T-helper 17 cell (primary cell): ENCODE data around the gene RARS1. TPM values are rescaled to one million over a fixed set of nuclear protein-coding genes. Genes with fewer than 3 reads are reported as not detected.

Source experiments
- ATAC-seq: fragments of 150-1000 bp; cut with Tn5 transposase; 2 replicates; pipeline ENCODE4 v1.10.0; 2021; ENCODE audit warnings: mild to moderate bottlenecking, moderate library complexity
- DNase-seq, 3 donors: peaks; one replicate each; pipeline versions ENCODE4 v3.0.0 to v3.0.0-alpha.2; 2020 to 2021
- H3K9me3 ChIP-seq: one replicate; pipeline ENCODE4 v1.7.0; 2013; ENCODE audit warnings: low read length, mild to moderate bottlenecking; ENCODE audit not compliant: control insufficient read depth, poor library complexity, severe bottlenecking
- H3K27ac Mint-ChIP-seq: one replicate; pipeline ENCODE4 v1.8.0; 2022; ENCODE audit warnings: mild to moderate bottlenecking, moderate library complexity, mixed read lengths
- H3K27me3 Mint-ChIP-seq: one replicate; pipeline ENCODE4 v1.8.0; 2022; ENCODE audit warnings: mixed read lengths
- H3K36me3 Mint-ChIP-seq: one replicate; pipeline ENCODE4 v1.8.0; 2022; ENCODE audit warnings: low read depth, mixed read lengths
- H3K4me1 Mint-ChIP-seq: one replicate; pipeline ENCODE4 v1.8.0; 2022; ENCODE audit warnings: mild to moderate bottlenecking, mixed read lengths
- H3K4me3 Mint-ChIP-seq: one replicate; pipeline ENCODE4 v1.8.0; 2022; ENCODE audit warnings: mild to moderate bottlenecking, moderate library complexity, mixed read lengths
- total RNA-seq, 4 donors: library from RNA in 2 of 4; stranded (reverse) in 2 of 4; gene quantifications; one replicate each; pipeline ENCODE4 v1.2.3 and lab custom pipeline; 2022 to 2026

RARS1 gene
- total RNA-seq, 2 donors from 2014 or later, result 49.8 to 57.0 TPM

DNA sequence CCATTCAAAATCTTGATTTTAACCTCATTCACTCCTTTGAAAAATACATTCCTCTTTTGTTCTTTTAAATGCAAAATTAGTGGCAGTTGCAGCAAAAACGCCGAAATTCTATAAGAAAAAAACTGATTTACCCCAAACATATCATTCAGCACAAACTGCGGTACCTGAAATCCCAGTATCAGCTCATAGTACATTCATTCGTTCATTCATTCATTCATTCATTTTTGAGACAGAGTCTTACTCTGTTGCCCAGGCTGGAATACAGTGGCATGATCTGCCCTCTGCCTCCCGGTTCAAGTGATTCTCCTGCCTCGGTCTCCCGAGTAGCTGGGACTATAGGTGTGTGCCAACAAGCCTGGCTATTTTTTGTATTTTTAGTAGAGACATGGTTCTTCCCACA lies 63.3 kb downstream of the RARS1 start:
- Mint-ChIP-seq H3K27me3 (no peaks in the 10 kb centered on the region), H3K27ac (no peak overlapping the region), H3K36me3 (peaks cover 9% of the 10 kb centered on the region), H3K4me3 (no peak overlapping the region), H3K4me1 (peaks cover 4% of the 10 kb centered on the region)
- no peaks in the 10 kb centered on the region for H3K9me3 ChIP-seq
- DNase-seq (no peak), ATAC-seq (no peak)

DNA sequence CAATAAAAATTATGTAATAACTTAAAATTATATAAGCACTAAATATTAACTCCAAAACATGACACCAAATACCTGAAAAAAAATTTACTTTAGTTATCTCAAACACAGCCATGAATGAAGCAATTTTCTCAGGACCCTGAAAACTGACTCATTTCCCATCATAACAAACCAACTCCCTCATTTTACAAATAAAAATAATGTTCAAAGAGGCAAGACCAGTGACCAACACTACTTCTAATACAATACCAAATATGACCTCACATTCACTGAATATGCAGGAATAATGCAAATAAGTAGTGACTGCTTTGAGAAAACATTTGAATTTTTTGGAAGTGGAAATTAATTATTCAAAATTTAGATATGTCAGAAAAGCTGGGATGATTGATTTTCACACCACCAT lies 64.4 kb downstream of the RARS1 start:
- Mint-ChIP-seq H3K27me3 (no peaks in the 10 kb centered on the region), H3K27ac (no peak overlapping the region), H3K36me3 (peaks cover 9% of the 10 kb centered on the region), H3K4me1 (peaks cover 4% of the 10 kb centered on the region), H3K4me3 (no peak overlapping the region)
- no peaks in the 10 kb centered on the region for H3K9me3 ChIP-seq
- no peak for DNase-seq
- ATAC-seq, result no peak

DNA sequence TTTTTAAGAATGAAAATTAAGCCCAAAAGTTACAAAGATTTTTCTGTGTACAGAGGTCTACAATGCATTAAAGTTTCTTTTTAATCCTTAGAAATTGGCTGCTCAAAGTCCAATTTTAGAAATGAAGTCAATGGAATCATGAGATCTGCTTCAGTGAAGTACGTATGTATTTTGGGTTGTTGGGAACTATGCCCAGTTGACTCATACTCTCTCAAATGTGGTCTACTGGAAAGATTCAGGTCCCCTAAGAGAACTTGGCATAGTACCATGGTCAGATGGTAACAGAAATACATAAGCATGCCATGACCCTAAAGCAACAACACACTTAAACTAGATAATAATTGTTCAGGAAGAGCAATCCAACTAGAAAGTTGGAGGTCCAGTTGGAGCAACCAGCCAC lies 65.9 kb downstream of the RARS1 start:
- H3K4me1 Mint-ChIP-seq, result peaks cover 4% of the 10 kb centered on the region
- H3K4me3 Mint-ChIP-seq, result no peak overlapping the region
- H3K27me3 Mint-ChIP-seq, result no peaks in the 10 kb centered on the region
- H3K27ac Mint-ChIP-seq, result no peak overlapping the region
- no peaks in the 10 kb centered on the region for H3K9me3 ChIP-seq
- H3K36me3 Mint-ChIP-seq, result peaks cover 9% of the 10 kb centered on the region
- no peak for ATAC-seq
- no peak for DNase-seq

DNA sequence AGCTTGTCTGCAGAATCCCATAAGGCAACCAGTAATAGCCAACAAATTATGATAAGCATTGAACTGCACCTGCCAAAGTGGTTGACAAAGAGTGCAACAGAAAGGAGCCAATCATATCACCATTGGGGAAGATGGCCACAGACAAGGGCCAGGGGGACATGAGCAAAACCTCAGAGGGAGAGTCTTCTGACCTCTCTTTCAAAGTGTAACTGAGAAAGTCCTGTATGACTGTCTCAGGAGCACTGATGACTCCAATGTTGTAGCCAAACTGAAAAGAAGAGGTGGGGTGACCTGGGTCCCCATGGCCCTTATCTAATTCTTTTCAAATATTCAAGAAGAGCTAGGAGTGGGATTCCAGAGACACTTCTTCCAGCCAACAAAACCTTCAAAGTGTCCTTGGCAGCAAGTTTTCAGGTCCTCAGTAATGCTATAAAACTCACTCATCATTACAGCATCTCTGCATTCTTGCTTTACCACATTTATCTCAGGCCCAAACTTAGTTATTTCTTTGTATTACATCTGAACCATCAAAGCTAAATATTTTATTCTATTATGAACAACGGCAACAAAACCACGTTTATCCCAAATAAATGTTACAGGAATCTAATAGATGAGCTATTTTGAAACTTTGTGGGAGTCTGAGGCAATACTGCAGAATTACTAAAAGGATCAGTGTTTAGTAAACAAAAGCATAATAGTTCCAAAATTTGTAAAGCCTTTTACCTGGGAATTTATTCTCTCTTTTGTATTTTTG lies 67.3 kb downstream of the RARS1 start:
- peaks cover 4% of the 10 kb centered on the region for H3K4me1 Mint-ChIP-seq
- no peak for DNase-seq
- no peak overlapping the region for H3K27ac Mint-ChIP-seq
- H3K36me3 Mint-ChIP-seq, result peaks cover 7% of the 10 kb centered on the region
- no peak overlapping the region for H3K4me3 Mint-ChIP-seq
- no peaks in the 10 kb centered on the region for H3K27me3 Mint-ChIP-seq
- ATAC-seq, result no peak
- no peaks in the 10 kb centered on the region for H3K9me3 ChIP-seq

DNA sequence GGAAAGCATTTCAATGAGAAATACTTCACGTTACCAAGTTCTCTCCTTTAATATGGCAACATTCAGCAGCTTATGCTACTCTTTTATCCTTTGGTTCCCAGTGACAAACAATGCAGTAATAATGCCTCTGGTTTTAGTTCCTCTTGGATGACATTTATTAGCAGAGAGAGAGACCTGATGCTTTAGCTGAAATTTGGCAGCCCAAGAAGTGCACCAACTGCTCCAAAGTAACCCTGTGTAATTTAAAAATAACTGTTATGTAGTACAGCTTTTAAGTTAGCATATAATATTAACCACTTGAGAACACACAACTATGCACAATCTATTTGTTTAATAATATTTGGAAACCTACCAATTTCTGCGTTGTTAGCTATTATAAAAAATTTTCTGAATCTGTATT lies 71.1 kb downstream of the RARS1 start:
- H3K4me3 Mint-ChIP-seq, result no peak overlapping the region
- ATAC-seq (no peak), DNase-seq (no peak)
- no peaks in the 10 kb centered on the region for H3K9me3 ChIP-seq
- H3K27ac Mint-ChIP-seq, result no peak overlapping the region
- H3K4me1 Mint-ChIP-seq, result peaks cover 10% of the 10 kb centered on the region
- no peaks in the 10 kb centered on the region for H3K27me3 Mint-ChIP-seq
- H3K36me3 Mint-ChIP-seq, result peaks cover 13% of the 10 kb centered on the region

DNA sequence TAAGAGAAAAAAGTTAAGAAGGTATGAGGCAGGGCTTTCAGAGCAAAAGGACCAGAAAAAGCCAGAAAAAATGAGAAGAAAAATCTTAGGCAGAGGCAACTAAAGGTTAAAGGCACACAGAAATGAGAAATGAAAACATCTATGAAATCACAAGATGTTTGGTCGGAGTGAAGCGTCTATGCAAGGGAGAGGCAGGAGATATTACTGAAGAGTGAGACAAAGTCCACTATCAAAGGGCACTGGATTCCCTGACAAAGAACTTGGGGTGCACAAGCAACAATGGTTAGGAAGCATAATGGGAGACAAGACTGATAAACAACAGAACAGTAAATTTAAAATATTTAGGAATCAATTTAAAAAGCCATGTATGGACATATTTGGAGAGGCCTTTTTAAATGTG lies 76.0 kb downstream of the RARS1 start:
- H3K27me3 Mint-ChIP-seq, result no peaks in the 10 kb centered on the region
- no peak overlapping the region for H3K4me3 Mint-ChIP-seq
- H3K9me3 ChIP-seq, result no peaks in the 10 kb centered on the region
- H3K36me3 Mint-ChIP-seq, result peaks cover 6% of the 10 kb centered on the region
- DNase-seq (no peak), ATAC-seq (no peak)
- H3K27ac Mint-ChIP-seq, result no peak overlapping the region
- H3K4me1 Mint-ChIP-seq, result peaks cover 11% of the 10 kb centered on the region

DNA sequence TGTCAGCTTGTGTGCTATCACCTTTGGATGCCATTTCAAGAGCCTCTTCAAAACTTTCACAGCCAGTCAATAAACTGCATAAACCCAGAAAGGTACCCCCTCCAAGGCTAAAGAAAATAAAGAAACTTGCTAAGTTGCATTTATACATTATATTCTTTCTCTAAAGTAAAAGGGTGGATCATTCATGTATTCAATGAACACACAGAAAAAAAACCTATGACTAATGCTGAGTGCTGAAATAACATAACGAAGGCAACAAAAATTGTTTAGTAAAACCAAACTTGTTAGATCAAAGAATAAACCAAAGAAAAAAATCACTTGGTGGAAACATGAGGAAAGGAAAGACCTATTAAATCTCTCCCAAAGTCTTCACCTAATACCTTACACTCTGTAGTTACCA lies 77.7 kb downstream of the RARS1 start:
- ATAC-seq (no peak), DNase-seq (no peak)
- H3K27me3 Mint-ChIP-seq, result no peaks in the 10 kb centered on the region
- H3K4me1 Mint-ChIP-seq, result peaks cover 14% of the 10 kb centered on the region
- no peaks in the 10 kb centered on the region for H3K9me3 ChIP-seq
- H3K4me3 Mint-ChIP-seq, result no peak overlapping the region
- no peak overlapping the region for H3K27ac Mint-ChIP-seq
- H3K36me3 Mint-ChIP-seq, result peaks cover 6% of the 10 kb centered on the region

DNA sequence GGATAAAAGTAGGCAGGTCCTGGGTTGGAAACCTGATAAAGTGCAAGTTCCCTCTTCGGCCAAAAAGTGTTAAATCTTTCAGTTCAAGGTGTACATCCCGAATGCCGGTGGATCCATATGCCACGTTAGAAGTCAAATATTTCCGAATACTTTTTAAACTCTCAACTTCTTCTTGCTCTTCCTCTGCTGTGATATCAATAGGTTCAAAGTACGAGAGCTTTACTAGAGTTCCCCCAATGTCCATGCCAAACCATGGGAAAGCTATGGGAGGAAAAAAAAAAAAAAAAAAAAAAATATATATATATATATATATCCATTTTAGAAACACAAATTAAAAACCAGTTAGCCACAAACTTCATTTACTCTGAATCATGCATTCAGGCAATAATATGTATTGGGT lies 82.5 kb downstream of the RARS1 start:
- H3K27ac Mint-ChIP-seq, result peak overlapping the region; percentile 57
- no peak overlapping the region for H3K4me3 Mint-ChIP-seq
- ATAC-seq (no peak), DNase-seq (no peak)
- H3K36me3 Mint-ChIP-seq, result peaks cover 2% of the 10 kb centered on the region
- H3K4me1 Mint-ChIP-seq, result peaks cover 14% of the 10 kb centered on the region
- H3K27me3 Mint-ChIP-seq, result no peaks in the 10 kb centered on the region
- H3K9me3 ChIP-seq, result no peaks in the 10 kb centered on the region

Other genes with a start within 250 kb of the RARS1 start
- gene WWC1, start 194.8 kb upstream of the RARS1 start, total RNA-seq, result 1 to 10 TPM; 5.4 TPM
- gene FBLL1, start 42.8 kb downstream of the RARS1 start, total RNA-seq, result not detected
- 10 to 100 TPM; 30.2 to 39.2 TPM for gene PANK3, start 92.9 kb downstream of the RARS1 start, total RNA-seq